ENCODE data around the gene LIPG. TPM values are rescaled to one million over a fixed set of nuclear protein-coding genes. Genes with fewer than 3 reads are reported as not detected.
A peak's percentile ranks its signal among the peaks of the same experiment; 100 is the strongest.

LIPG gene
- polyA plus RNA-seq, 1 donor (not counting 4 experiments of a cell fraction or from before 2014, with no cell fraction given) = 241 TPM

DNA sequence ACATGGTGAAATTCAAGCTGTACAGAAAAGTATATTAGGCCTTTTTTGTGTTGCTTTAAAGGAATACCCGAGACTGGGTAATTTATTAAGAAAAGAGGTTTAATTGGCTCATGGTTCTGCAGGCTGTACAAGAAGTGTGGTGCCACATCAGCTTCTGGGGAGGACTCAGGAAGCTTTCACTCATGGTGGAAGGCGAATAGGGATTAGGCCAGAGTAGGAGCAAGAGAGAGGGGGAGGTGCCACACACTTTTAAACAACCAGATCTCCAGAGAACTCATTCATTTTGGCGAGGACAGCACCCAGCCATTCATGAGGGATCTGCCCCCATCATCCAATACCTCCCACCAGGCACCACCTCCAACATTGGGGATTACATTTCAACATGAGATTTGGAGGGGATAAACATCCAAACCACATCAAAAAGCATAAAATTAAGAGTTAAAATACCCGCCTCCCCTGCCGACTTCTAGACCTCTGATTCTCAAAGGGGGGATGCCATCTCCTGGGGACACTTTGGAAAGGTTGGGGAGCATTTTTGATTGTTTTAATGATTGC is 15.1 kb upstream of the LIPG start:
- dilution Hi-C loops (cut with MboI; ENCODE audit: extremely low pct_ligation_motif_present, low sequenced_read_pairs) = no loop called here
- no peak for FAIRE-seq

DNA sequence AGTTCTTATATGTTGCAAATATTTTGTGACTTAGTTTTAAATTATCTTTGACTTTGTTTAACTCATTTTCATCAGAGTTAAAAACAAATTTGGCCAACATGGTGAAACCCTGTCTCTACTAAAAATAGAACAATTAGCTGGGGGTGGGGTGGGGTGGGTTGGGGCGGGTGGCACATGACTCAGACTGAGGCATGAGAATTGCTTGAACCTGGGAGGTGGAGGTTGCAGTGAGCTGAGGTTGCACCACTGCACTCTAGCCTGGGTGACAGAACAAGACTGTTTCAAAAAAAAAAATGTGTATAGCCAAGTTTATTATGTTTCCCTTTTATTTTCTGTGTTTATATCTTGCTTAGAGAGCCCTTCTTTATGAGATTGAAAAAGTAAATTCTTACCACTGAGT is 14.2 kb upstream of the LIPG start:
- H3K4me1 ChIP-seq (ENCODE audit: control insufficient read depth, extremely low read depth, insufficient read depth, low read length) = peaks cover 15% of the 10 kb centered on the region
- H2AFZ ChIP-seq (ENCODE audit: control insufficient read depth, low read length) = no peak overlapping the region
- TF ChIP-seq, protein P1, sequence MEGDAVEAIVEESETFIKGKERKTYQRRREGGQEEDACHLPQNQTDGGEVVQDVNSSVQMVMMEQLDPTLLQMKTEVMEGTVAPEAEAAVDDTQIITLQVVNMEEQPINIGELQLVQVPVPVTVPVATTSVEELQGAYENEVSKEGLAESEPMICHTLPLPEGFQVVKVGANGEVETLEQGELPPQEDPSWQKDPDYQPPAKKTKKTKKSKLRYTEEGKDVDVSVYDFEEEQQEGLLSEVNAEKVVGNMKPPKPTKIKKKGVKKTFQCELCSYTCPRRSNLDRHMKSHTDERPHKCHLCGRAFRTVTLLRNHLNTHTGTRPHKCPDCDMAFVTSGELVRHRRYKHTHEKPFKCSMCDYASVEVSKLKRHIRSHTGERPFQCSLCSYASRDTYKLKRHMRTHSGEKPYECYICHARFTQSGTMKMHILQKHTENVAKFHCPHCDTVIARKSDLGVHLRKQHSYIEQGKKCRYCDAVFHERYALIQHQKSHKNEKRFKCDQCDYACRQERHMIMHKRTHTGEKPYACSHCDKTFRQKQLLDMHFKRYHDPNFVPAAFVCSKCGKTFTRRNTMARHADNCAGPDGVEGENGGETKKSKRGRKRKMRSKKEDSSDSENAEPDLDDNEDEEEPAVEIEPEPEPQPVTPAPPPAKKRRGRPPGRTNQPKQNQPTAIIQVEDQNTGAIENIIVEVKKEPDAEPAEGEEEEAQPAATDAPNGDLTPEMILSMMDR (optimal IDR thresholded peaks at IDR 0.05 in 1 of 3, IDR thresholded peaks at IDR 0.05 in 1 of 3, conservative IDR thresholded peaks at IDR 0.05 in 1 of 3; ENCODE audit: extremely low read depth in 1 of 3, insufficient read depth in 2 of 3, low read length in 3 of 3) = no peak
- no peak for TF ChIP-seq EZH2 (IDR thresholded peaks at IDR 0.05; ENCODE audit: low read length)
- no peaks in the 10 kb centered on the region for H3K9me3 ChIP-seq (ENCODE audit: control insufficient read depth, low read depth, low read length)
- H3K79me2 ChIP-seq (ENCODE audit: control insufficient read depth, insufficient read depth, low read length) = no peaks in the 10 kb centered on the region
- DNase-seq (ENCODE audit: low read depth, low spot score) = no peak
- no peaks in the 10 kb centered on the region for H3K9me1 ChIP-seq (ENCODE audit: control insufficient read depth, extremely low read depth, insufficient read depth, low read length)
- H3K27me3 ChIP-seq (ENCODE audit: control insufficient read depth, extremely low read depth, insufficient read depth, low read length) = no peaks in the 10 kb centered on the region
- no peak overlapping the region for H3K9ac ChIP-seq (ENCODE audit: control insufficient read depth, extremely low read depth, insufficient read depth, low read length)
- peak overlapping the region; percentile 32 for H3K4me2 ChIP-seq (ENCODE audit: control insufficient read depth, extremely low read depth, insufficient read depth, low read depth, low read length)
- dilution Hi-C loops (cut with MboI; ENCODE audit: extremely low pct_ligation_motif_present, low sequenced_read_pairs) = no loop called here
- H3K36me3 ChIP-seq (ENCODE audit: control insufficient read depth in 2 of 2, extremely low read depth in 1 of 2, insufficient read depth in 2 of 2, low read length in 2 of 2) = no peaks in the 10 kb centered on the region
- no peak for FAIRE-seq
- no peaks in the 10 kb centered on the region for H4K20me1 ChIP-seq (ENCODE audit: control insufficient read depth, extremely low read depth, insufficient read depth, low read length)
- H3K4me3 ChIP-seq (ENCODE audit: control insufficient read depth in 2 of 3, extremely low read depth in 1 of 3, insufficient read depth in 2 of 3, low read depth in 1 of 3, low read length in 3 of 3) = no peak overlapping the region
- H3K27ac ChIP-seq (ENCODE audit: control insufficient read depth, insufficient read depth, low read length) = no peak overlapping the region

More for the DNA sequence above, 15.1 kb upstream of the LIPG start:
- no peak for DNase-seq (ENCODE audit: low read depth, low spot score)
- peaks cover 15% of the 10 kb centered on the region for H3K4me1 ChIP-seq (ENCODE audit: control insufficient read depth, extremely low read depth, insufficient read depth, low read length)
- no peak overlapping the region for H3K27ac ChIP-seq (ENCODE audit: control insufficient read depth, insufficient read depth, low read length)
- no peak overlapping the region for H2AFZ ChIP-seq (ENCODE audit: control insufficient read depth, low read length)
- H3K27me3 ChIP-seq (ENCODE audit: control insufficient read depth, extremely low read depth, insufficient read depth, low read length) = no peaks in the 10 kb centered on the region
- no peaks in the 10 kb centered on the region for H3K9me1 ChIP-seq (ENCODE audit: control insufficient read depth, extremely low read depth, insufficient read depth, low read length)
- H4K20me1 ChIP-seq (ENCODE audit: control insufficient read depth, extremely low read depth, insufficient read depth, low read length) = no peaks in the 10 kb centered on the region
- H3K79me2 ChIP-seq (ENCODE audit: control insufficient read depth, insufficient read depth, low read length) = no peaks in the 10 kb centered on the region
- no peaks in the 10 kb centered on the region for H3K36me3 ChIP-seq (ENCODE audit: control insufficient read depth in 2 of 2, extremely low read depth in 1 of 2, insufficient read depth in 2 of 2, low read length in 2 of 2)
- no peak overlapping the region for H3K4me3 ChIP-seq (ENCODE audit: control insufficient read depth in 2 of 3, extremely low read depth in 1 of 3, insufficient read depth in 2 of 3, low read depth in 1 of 3, low read length in 3 of 3)
- no peak overlapping the region for H3K4me2 ChIP-seq (ENCODE audit: control insufficient read depth, extremely low read depth, insufficient read depth, low read depth, low read length)
- H3K9me3 ChIP-seq (ENCODE audit: control insufficient read depth, low read depth, low read length) = no peaks in the 10 kb centered on the region
- TF ChIP-seq EZH2 (IDR thresholded peaks at IDR 0.05; ENCODE audit: low read length) = no peak
- TF ChIP-seq, protein P1 (optimal IDR thresholded peaks at IDR 0.05 in 1 of 3, IDR thresholded peaks at IDR 0.05 in 1 of 3, conservative IDR thresholded peaks at IDR 0.05 in 1 of 3; ENCODE audit: extremely low read depth in 1 of 3, insufficient read depth in 2 of 3, low read length in 3 of 3) = no peak
- no peak overlapping the region for H3K9ac ChIP-seq (ENCODE audit: control insufficient read depth, extremely low read depth, insufficient read depth, low read length)

Measured in keratinocyte (primary cell).